Ovary (tissue), 9 donors: ENCODE data around the gene MTCH2. TPM values are rescaled to one million over a fixed set of nuclear protein-coding genes. Genes with fewer than 3 reads are reported as not detected.

Experiments
- DNase-seq, 5 donors: peaks; one replicate each; pipeline ENCODE4 v3.0.0-alpha.2; 2019 to 2020
- H3K27ac ChIP-seq, 2 donors: fragments of 200-600 bp; one replicate each; pipeline versions ENCODE4 v1.5.1 to v1.8.0; 2019 to 2022
- H3K27me3 ChIP-seq: fragments of 200-600 bp; one replicate; pipeline ENCODE4 v1.8.0; 2022
- H3K36me3 ChIP-seq: fragments of 200-600 bp; sonication (generic); one replicate; pipeline ENCODE4 v1.5.1; 2019
- H3K4me1 ChIP-seq: one replicate; pipeline ENCODE4 v1.8.1; 2013; ENCODE audit warnings: mild to moderate bottlenecking, moderate library complexity; ENCODE audit not compliant: insufficient read depth
- H3K4me3 ChIP-seq: fragments of 200-600 bp; sonication (generic); one replicate; pipeline ENCODE4 v1.5.1; 2017
- H3K9me3 ChIP-seq, 2 donors: fragments of 200-600 bp in 1 of 2; sonication (generic) in 1 of 2; one replicate each; pipeline versions ENCODE4 v1.5.1 to v1.8.1; 2013 to 2019; ENCODE audit warnings: mild to moderate bottlenecking in 1 of 2, moderate library complexity in 1 of 2
- CTCF ChIP-seq, 3 donors: fragments of 450-650 bp in 2 of 3; fragments of 200-600 bp in 1 of 3; IDR thresholded peaks; one replicate each; pipeline versions ENCODE4 v1.5.1 to v1.8.0; 2016 to 2022; ENCODE audit warnings: antibody characterized with exemption in 3 of 3, mild to moderate bottlenecking in 1 of 3
- EP300 ChIP-seq: sonication (generic); formaldehyde crosslinking; IDR thresholded peaks from one replicate; pipeline ENCODE4 v1.6.1; 2017; ENCODE audit warnings: antibody characterized with exemption
- POLR2A ChIP-seq: fragments of 450-650 bp; IDR thresholded peaks from one replicate; pipeline ENCODE4 v1.6.1; 2017; ENCODE audit warnings: antibody characterized with exemption, mild to moderate bottlenecking, moderate library complexity
- WGBS, 3 donors: extraction: QIAGEN DNeasy Blood & Tissue Kit in 1 of 3; methylation state at CpG; one replicate each; pipeline versions ENCODE4 v1.1.5 to v1.1.7; 2013 to 2017; 5-methylcytosine and 5-hydroxymethylcytosine counted together
- intact Hi-C, 4 donors: fragments of 100-400 bp; cut with DNase I; formaldehyde crosslinking; loops; one replicate each; pipeline versions ENCODE4 v1.11.0 to v1.15.1; 2022 to 2023
- polyA plus RNA-seq, 2 donors: library from polyadenylated mRNA; stranded (reverse); fragments of 200-250 nt in 1 of 2; fragments of 350-450 nt in 1 of 2; fragmentation: Illumina TruSeq in 1 of 2; extraction: RNeasy Lipid Tissue Mini Kit (QIAGEN cat#74804) in 1 of 2; gene quantifications; one replicate each; pipeline ENCODE4 v1.2.3, GENCODE V29; 2013 to 2014
- total RNA-seq, 7 donors: library from RNA; depleted of rRNA in 2 of 7; stranded (reverse); fragments of >200 nt in 2 of 7; fragmentation: NEBNext Ultra II Directional in 3 of 7; extraction: Animal tissue kit (Norgen Biotek cat#: 25700) in 3 of 7; gene quantifications; one replicate each; pipeline versions ENCODE4 v1.1.0 to v1.2.4, GENCODE V29; 2016 to 2023
- donor health status: DM: no; HTN: no; CAD: no; lungs with moderate emphysema.
- donor health status: DM: no; HTN: no; CAD: no.
- donor health status: Bipolar disorder and iron deficiency.
- donor health status: DM: yes; HTN: yes; CAD: no.
- donor health status: DM: no; HTN: no; CAD: no.
- donor health status: DM: yes; HTN: yes; CAD: no.

Gene MTCH2
- total and polyA plus RNA-seq, 9 donors, result 13.0 to 51.2 (median 38.8) TPM

GRCh38 chr11:47631473-47631872 lies 10.9 kb downstream of the MTCH2 start:
- Histone ChIP-seq H3K27me3 (no peaks in the 10 kb centered on the region), H3K4me3 (no peak overlapping the region), H3K36me3 (no peaks in the 10 kb centered on the region), H3K27ac (no peak overlapping the region), H3K4me1 (no peaks in the 10 kb centered on the region), H3K9me3 (no peaks in the 10 kb centered on the region)
- DNase-seq, result no peak
- intact Hi-C loops, result no loop called here
- TF ChIP-seq POLR2A (no peak), CTCF (IDR thresholded peaks at IDR 0.05) (no peak), EP300 (no peak)
- WGBS, 3 donors, result 52 to 60% (median 59%) methylated on average over 5 of the region's 5 CpGs

- DNase-seq, result no peak
- no peaks in the 10 kb centered on the region for H3K4me1 ChIP-seq
- H3K27ac ChIP-seq, result no peak overlapping the region
- no peak overlapping the region for H3K4me3 ChIP-seq
- no peaks in the 10 kb centered on the region for H3K36me3 ChIP-seq
- WGBS, 3 donors, result 82 to 84% (median 83%) methylated on average over 4 of the region's 4 CpGs
- no peak for TF ChIP-seq CTCF (IDR thresholded peaks at IDR 0.05)
- no peak for TF ChIP-seq POLR2A
- no peak for TF ChIP-seq EP300
- no peaks in the 10 kb centered on the region for H3K27me3 ChIP-seq
- intact Hi-C loops, result no loop called here
- no peaks in the 10 kb centered on the region for H3K9me3 ChIP-seq
Measured at GRCh38 chr11:47628026-47628425, 14.3 kb downstream of the MTCH2 start.

GRCh38 chr11:47626234-47626633 lies 16.1 kb downstream of the MTCH2 start:
- TF ChIP-seq POLR2A (no peak), EP300 (no peak), CTCF (IDR thresholded peaks at IDR 0.05) (no peak)
- Histone ChIP-seq H3K4me3 (no peak overlapping the region), H3K4me1 (no peaks in the 10 kb centered on the region), H3K36me3 (no peaks in the 10 kb centered on the region), H3K27me3 (no peaks in the 10 kb centered on the region), H3K27ac (no peak overlapping the region), H3K9me3 (no peaks in the 10 kb centered on the region)
- intact Hi-C loops, result no loop called here
- WGBS, 3 donors, result 89 to 98% (median 97%) methylated on average over 8 of the region's 8 CpGs
- DNase-seq, result no peak

- no peaks in the 10 kb centered on the region for H3K27me3 ChIP-seq
- intact Hi-C loops, result no loop called here
- H3K4me3 ChIP-seq, result no peak overlapping the region
- no peaks in the 10 kb centered on the region for H3K36me3 ChIP-seq
- H3K4me1 ChIP-seq, result peaks cover 2% of the 10 kb centered on the region
- no peak for DNase-seq
- H3K27ac ChIP-seq, result no peak overlapping the region
- 88 to 91% (median 90%) methylated on average over 2 of the region's 2 CpGs for WGBS, 3 donors
- H3K9me3 ChIP-seq, result no peaks in the 10 kb centered on the region
- TF ChIP-seq POLR2A (no peak), EP300 (no peak), CTCF (IDR thresholded peaks at IDR 0.05) (no peak)
Measured at GRCh38 chr11:47620836-47621378, 21.5 kb downstream of the MTCH2 start.
